Measurements from ENCODE around the gene SMARCD2. TPM values are rescaled to one million over a fixed set of nuclear protein-coding genes. Genes with fewer than 3 reads are reported as not detected.
A peak's percentile ranks its signal among the peaks of the same experiment; 100 is the strongest.
"Not testable (repeated sequence)": the region's sequence is repeated elsewhere in the genome, so short reads cannot be mapped to it uniquely, and the experiment has no call there.

Gene SMARCD2
- total RNA-seq, 2 experiments from 2014 or later = 98.5 to 107 TPM

- CTCF ChIA-PET = not testable (repeated sequence)
These were observed 29.3 kb upstream of the SMARCD2 start for GRCh38 chr17:63871646-63872365.

DNA sequence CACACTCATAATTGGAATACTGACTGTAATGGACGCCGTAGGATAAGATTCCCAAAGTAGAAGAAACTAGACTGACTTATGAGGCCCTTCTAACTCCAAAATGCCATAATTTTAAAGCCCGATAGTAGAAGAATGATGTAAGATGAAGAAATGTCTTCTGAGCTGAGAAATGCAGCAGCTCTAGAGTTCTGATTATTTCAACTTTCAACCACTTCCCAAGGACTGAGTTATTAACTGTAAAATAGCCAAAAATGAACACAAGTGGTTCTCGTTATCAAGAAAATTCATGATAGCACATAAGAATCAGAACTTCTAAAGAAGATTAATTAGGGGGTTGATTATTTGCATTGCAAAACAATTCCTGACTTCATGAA is 27.8 kb upstream of the SMARCD2 start:
- not testable (repeated sequence) for H3K4me3 Mint-ChIP-seq; H3K27me3 Mint-ChIP-seq (ENCODE audit: low read depth); H3K36me3 Mint-ChIP-seq (ENCODE audit: low read depth); H3K4me1 Mint-ChIP-seq (ENCODE audit: low read depth); H3K9me3 Mint-ChIP-seq; DNase-seq; H3K27ac Mint-ChIP-seq
- intact Hi-C loops (cut with micrococcal nuclease) = loop anchor here (2.0 kb wide), 1 partner anchor 445 kb away; no protein-coding TSS in a partner anchor
- CTCF ChIA-PET = interaction anchor here (1.1 to 2.1 kb wide), 3 partner anchors 10 to 445 kb away, joined by 3 to 7 read pairs (median 3); no protein-coding TSS in a partner anchor

More at GRCh38 chr17:63871646-63872365, 29.3 kb upstream of the SMARCD2 start:
- H3K27me3 Mint-ChIP-seq (ENCODE audit: low read depth); H3K4me3 Mint-ChIP-seq; H3K4me1 Mint-ChIP-seq (ENCODE audit: low read depth); H3K36me3 Mint-ChIP-seq (ENCODE audit: low read depth); H3K27ac Mint-ChIP-seq; DNase-seq; H3K9me3 Mint-ChIP-seq: not testable (repeated sequence)
- intact Hi-C loops (cut with micrococcal nuclease) = loop anchor here (2.0 kb wide), 1 partner anchor 447 kb away; no protein-coding TSS in a partner anchor

- CTCF ChIA-PET = interaction anchor here (0.9 to 2.1 kb wide), 4 partner anchors 9 to 444 kb away, joined by 3 to 8 read pairs (median 5); no protein-coding TSS in a partner anchor
- intact Hi-C loops (cut with micrococcal nuclease) = loop anchor here (2.0 kb wide), 1 partner anchor 445 kb away; no protein-coding TSS in a partner anchor
- not testable (repeated sequence) for H3K4me3 Mint-ChIP-seq; H3K4me1 Mint-ChIP-seq (ENCODE audit: low read depth); H3K9me3 Mint-ChIP-seq; H3K36me3 Mint-ChIP-seq (ENCODE audit: low read depth); H3K27me3 Mint-ChIP-seq (ENCODE audit: low read depth); H3K27ac Mint-ChIP-seq; DNase-seq
These were observed 27.2 kb upstream of the SMARCD2 start for GRCh38 chr17:63869491-63870291.

DNA sequence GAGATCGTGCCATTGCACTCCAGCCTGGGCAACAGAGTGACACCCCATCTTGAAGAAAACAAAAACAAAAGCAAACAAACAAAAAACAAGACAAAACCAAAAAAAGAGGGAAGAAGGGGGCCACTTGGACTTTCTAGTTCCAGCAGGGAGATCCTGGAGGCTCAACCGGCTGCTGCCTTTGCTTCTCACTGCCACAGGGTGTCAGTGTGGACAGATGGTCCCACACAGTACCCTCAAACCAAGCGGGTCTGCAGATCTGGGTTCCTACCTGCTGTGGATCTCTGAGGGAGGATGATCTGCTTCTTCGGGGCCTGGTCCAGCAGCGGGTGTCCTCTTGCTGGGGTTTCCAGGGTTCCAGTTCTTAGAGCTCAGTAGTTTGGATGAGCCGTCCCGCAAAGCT is 24.1 kb upstream of the SMARCD2 start:
- CTCF ChIA-PET = interaction anchor here (0.7 to 3.5 kb wide), 12 partner anchors 8 to 53 kb away, joined by 3 to 10 read pairs (median 5); partner anchors contain the start of genes CSHL1 and GH2
- intact Hi-C loops (cut with micrococcal nuclease); H3K9me3 Mint-ChIP-seq; H3K27me3 Mint-ChIP-seq (ENCODE audit: low read depth); DNase-seq; H3K4me1 Mint-ChIP-seq (ENCODE audit: low read depth); H3K4me3 Mint-ChIP-seq; H3K27ac Mint-ChIP-seq; H3K36me3 Mint-ChIP-seq (ENCODE audit: low read depth): not testable (repeated sequence)

DNA sequence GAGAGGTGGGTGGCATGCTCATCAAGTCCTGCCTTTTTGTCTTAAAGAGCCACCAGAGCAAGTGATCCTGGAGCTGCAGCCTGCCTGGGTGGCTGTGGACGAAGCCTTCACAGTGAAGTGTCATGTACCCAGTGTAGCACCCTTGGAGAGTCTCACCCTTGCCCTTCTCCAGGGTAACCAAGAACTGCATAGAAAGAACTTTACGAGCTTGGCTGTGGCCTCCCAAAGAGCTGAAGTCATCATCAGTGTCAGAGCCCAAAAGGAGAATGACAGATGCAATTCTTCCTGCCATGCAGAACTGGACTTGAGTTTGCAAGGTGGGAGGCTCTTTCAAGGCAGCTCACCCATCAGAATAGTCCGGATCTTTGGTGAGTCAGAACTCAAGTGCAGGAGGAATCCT is 16.8 kb upstream of the SMARCD2 start:
- Mint-ChIP-seq H3K36me3 (ENCODE audit: low read depth) (no peaks in the 10 kb centered on the region), H3K4me3 (no peak overlapping the region), H3K9me3 (no peaks in the 10 kb centered on the region), H3K27me3 (ENCODE audit: low read depth) (no peaks in the 10 kb centered on the region), H3K27ac (no peak overlapping the region), H3K4me1 (ENCODE audit: low read depth) (no peaks in the 10 kb centered on the region)
- DNase-seq = no peak
- intact Hi-C loops (cut with micrococcal nuclease) = no loop called here
- CTCF ChIA-PET = interaction anchor here (2.3 to 4.7 kb wide), 3 partner anchors 10 to 30 kb away, joined by 7 to 38 read pairs (median 20); no protein-coding TSS in a partner anchor

DNA sequence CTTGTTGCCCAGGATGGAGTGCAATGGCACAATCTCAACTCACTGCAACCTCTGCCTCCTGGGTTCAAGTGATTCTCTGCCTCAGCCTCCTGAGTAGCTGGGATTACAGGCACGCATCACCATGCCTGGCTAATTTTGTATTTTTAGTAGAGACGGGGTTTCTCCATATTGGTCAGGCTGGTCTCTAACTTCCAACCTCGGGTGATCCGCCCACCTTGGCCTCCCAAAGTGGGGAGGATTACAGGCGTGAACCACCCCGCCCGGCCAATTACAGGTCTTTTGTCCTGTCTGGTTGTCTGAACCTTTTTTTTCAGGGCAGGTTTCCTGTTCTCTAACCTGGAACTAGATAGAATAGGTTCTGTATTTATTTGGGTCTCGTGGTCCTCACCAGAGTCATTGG is 13.9 kb upstream of the SMARCD2 start:
- H3K4me1 Mint-ChIP-seq (ENCODE audit: low read depth); intact Hi-C loops (cut with micrococcal nuclease); DNase-seq; H3K4me3 Mint-ChIP-seq; H3K36me3 Mint-ChIP-seq (ENCODE audit: low read depth); H3K27me3 Mint-ChIP-seq (ENCODE audit: low read depth); H3K9me3 Mint-ChIP-seq; H3K27ac Mint-ChIP-seq: not testable (repeated sequence)
- CTCF ChIA-PET = interaction anchor here (1.6 kb wide), 1 partner anchor 9 kb away, joined by 3 read pairs; no protein-coding TSS in a partner anchor

GRCh38 chr17:63855185-63855584 is 12.7 kb upstream of the SMARCD2 start:
- no peaks in the 10 kb centered on the region for H3K9me3 Mint-ChIP-seq
- no peak for DNase-seq
- H3K27me3 Mint-ChIP-seq (ENCODE audit: low read depth) = no peaks in the 10 kb centered on the region
- no peaks in the 10 kb centered on the region for H3K36me3 Mint-ChIP-seq (ENCODE audit: low read depth)
- no peak overlapping the region for H3K27ac Mint-ChIP-seq
- CTCF ChIA-PET = interaction anchor here (1.0 to 1.6 kb wide), 2 partner anchors 10 to 28 kb away, joined by 3 to 5 read pairs; no protein-coding TSS in a partner anchor
- intact Hi-C loops (cut with micrococcal nuclease) = no loop called here
- no peak overlapping the region for H3K4me3 Mint-ChIP-seq
- H3K4me1 Mint-ChIP-seq (ENCODE audit: low read depth) = no peaks in the 10 kb centered on the region

DNA sequence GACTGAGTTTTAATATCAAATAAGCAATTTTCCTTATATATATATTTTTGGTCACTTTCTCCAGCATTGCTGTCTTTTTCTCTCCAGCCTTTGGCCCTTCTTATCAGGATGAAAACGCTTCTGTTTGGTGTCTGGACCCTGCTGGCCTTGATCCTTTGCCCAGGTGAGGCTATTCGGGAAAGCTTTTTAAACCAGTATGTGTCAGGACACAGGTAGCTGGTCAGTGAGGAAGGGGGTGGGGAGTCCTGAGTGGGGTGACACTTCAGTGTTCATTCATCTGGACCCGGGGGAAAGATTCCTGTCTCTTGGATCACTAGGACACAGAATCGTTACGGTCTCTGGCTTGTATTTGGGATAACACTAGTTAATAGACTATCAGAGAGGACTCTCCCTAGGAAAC is 12.2 kb upstream of the SMARCD2 start:
- Mint-ChIP-seq H3K4me3 (no peak overlapping the region), H3K27me3 (ENCODE audit: low read depth) (no peaks in the 10 kb centered on the region), H3K4me1 (ENCODE audit: low read depth) (no peaks in the 10 kb centered on the region), H3K9me3 (no peaks in the 10 kb centered on the region), H3K36me3 (ENCODE audit: low read depth) (no peaks in the 10 kb centered on the region), H3K27ac (no peak overlapping the region)
- DNase-seq = no peak
- CTCF ChIA-PET = interaction anchor here (1.0 kb wide), 1 partner anchor 28 kb away, joined by 5 read pairs; no protein-coding TSS in a partner anchor
- intact Hi-C loops (cut with micrococcal nuclease) = no loop called here

DNA sequence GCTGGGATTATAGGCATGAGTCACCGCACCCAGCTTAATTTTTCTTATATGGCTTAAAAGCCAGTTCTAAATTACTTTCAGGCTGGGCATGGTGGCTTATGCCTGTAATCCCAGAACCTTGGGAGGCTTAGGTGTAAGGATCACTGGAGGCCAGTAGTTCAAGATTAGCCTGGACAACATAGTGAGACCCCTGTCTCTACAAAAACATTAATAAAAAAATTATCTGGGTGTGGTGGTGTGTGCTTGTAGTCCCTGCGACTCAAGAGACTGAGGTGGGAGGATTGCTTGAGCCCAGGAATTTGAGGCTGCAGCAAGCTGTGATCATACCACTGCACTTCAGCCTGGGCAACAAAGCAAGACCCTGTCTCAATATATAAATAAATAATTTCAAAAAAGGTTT is 10.8 kb upstream of the SMARCD2 start:
- H3K27me3 Mint-ChIP-seq (ENCODE audit: low read depth) = no peaks in the 10 kb centered on the region
- CTCF ChIA-PET = no interaction called here
- H3K9me3 Mint-ChIP-seq = no peaks in the 10 kb centered on the region
- H3K4me3 Mint-ChIP-seq = no peak overlapping the region
- no peak for DNase-seq
- intact Hi-C loops (cut with micrococcal nuclease) = no loop called here
- H3K27ac Mint-ChIP-seq = no peak overlapping the region
- peaks cover 10% of the 10 kb centered on the region for H3K4me1 Mint-ChIP-seq (ENCODE audit: low read depth)
- H3K36me3 Mint-ChIP-seq (ENCODE audit: low read depth) = no peaks in the 10 kb centered on the region

DNA sequence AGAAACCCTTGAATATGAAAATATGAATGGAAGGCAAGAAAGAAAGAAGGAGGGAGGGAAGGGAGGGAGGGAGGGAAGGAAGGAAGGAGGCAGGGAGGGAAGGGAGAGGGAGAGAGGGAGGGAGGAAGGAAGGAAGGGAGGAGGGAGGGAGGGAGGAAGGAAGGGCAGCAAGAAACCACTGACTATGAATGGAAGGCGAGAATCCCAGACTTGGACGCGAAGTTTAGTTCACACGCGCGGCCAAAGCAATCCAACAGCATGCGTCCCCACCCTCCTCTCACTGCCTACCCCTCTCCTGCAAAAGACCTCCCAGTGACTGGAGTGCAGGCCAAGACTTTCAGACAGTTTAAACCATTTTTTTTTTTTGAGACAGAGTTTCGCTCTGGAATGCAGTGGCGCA is 7.9 kb upstream of the SMARCD2 start:
- Mint-ChIP-seq H3K36me3 (ENCODE audit: low read depth) (peaks cover 1% of the 10 kb centered on the region), H3K27me3 (ENCODE audit: low read depth) (no peaks in the 10 kb centered on the region), H3K9me3 (peaks cover 2% of the 10 kb centered on the region), H3K27ac (no peak overlapping the region), H3K4me1 (ENCODE audit: low read depth) (peaks cover 21% of the 10 kb centered on the region), H3K4me3 (no peak overlapping the region)
- intact Hi-C loops (cut with micrococcal nuclease) = no loop called here
- DNase-seq = no peak
- CTCF ChIA-PET = interaction anchor here (1.2 kb wide), 1 partner anchor 16 kb away, joined by 3 read pairs; no protein-coding TSS in a partner anchor

DNA sequence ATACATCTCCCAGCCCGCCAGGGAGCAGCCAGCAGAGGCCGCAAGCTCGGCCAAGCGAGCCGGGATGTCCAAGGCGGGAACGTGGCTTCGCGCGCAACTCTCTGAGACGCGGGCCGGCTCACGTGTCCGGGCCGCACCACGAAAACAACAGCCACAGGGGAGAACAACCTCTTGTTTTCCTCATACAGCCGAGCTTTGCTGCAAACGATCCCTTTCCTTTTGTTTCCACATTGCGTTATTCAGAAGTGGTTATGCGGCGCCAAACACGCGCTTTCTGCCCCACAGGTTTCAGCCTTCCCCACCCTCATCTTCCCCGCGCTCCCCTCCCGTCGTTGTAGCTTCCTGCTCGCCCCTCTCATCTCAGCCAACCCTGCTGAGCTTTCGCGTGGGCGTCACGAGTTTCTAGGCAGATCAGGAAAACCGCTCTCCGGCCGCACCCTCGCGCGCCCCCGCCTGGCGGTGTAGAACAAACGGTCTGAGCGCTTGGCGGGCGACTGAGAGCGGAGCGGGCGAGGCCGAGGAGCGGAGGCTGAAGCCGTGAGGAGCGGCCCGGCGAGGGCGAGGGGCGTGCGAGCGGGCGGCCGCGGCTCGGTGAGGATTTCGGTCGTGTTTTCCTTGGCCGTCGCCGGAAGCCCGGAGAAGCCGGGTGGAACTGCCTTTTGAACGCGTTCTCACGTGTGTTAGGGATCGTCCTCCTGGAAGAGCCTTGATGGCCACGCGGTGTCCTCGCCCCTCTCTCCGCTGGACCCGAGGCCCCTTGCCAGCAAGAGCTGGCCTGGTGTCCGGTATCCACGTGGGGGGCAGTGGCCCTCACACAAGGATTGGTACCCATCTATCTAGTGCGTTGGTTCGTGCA is 6.6 kb upstream of the SMARCD2 start:
- intact Hi-C loops (cut with micrococcal nuclease) = no loop called here
- Mint-ChIP-seq H3K27me3 (ENCODE audit: low read depth) (no peaks in the 10 kb centered on the region), H3K27ac (peak overlapping the region; percentile 82), H3K36me3 (ENCODE audit: low read depth) (peaks cover 1% of the 10 kb centered on the region), H3K4me3 (peak overlapping the region; percentile 75), H3K9me3 (peaks cover 2% of the 10 kb centered on the region), H3K4me1 (ENCODE audit: low read depth) (peaks cover 24% of the 10 kb centered on the region)
- CTCF ChIA-PET = interaction anchor here (0.6 to 4.9 kb wide), 17 partner anchors 10 to 180 kb away, joined by 3 to 38 read pairs (median 3); partner anchors contain the start of gene DDX42
- DNase-seq = peak; percentile 98

Measured in activated naive CD4-positive, alpha-beta T cell treated with anti-CD3 and anti-CD28 coated beads for 36 hours (primary cell).